Immature natural killer cell (primary cell): ENCODE measurements around the gene DDX53. TPM values are rescaled to one million over a fixed set of nuclear protein-coding genes. Genes with fewer than 3 reads are reported as not detected.

ENCODE experiments used
- DNase-seq, 3 donors: peaks; one replicate each; pipeline ENCODE4 v3.0.0; 2022; ENCODE audit warnings: mixed read lengths in 1 of 3
- H3K27ac Mint-ChIP-seq, 6 donors: one replicate each; pipeline ENCODE4 v1.8.0; 2020; ENCODE audit warnings: mixed read lengths in 6 of 6, mild to moderate bottlenecking in 5 of 6, inconsistent platforms in 4 of 6, moderate library complexity in 3 of 6
- H3K27me3 Mint-ChIP-seq, 3 donors: one replicate each; pipeline ENCODE4 v1.8.0; 2020 to 2021; ENCODE audit warnings: low read depth in 3 of 3, mild to moderate bottlenecking in 3 of 3, mixed read lengths in 3 of 3, moderate library complexity in 3 of 3, inconsistent platforms in 1 of 3
- H3K36me3 Mint-ChIP-seq, 3 donors: one replicate each; pipeline ENCODE4 v1.8.0; 2020; ENCODE audit warnings: mixed read lengths in 3 of 3, inconsistent platforms in 2 of 3, mild to moderate bottlenecking in 2 of 3
- H3K4me1 Mint-ChIP-seq, 2 donors: one replicate each; pipeline ENCODE4 v1.8.0; 2020; ENCODE audit warnings: inconsistent platforms in 2 of 2, mild to moderate bottlenecking in 2 of 2, mixed read lengths in 2 of 2, moderate library complexity in 1 of 2
- H3K4me3 Mint-ChIP-seq, 5 donors: one replicate each; pipeline ENCODE4 v1.8.0; 2020; ENCODE audit warnings: mild to moderate bottlenecking in 5 of 5, mixed read lengths in 5 of 5, inconsistent platforms in 3 of 5, moderate library complexity in 3 of 5
- H3K9me3 Mint-ChIP-seq, 6 donors: one replicate each; pipeline ENCODE4 v1.8.0; 2020; ENCODE audit warnings: mild to moderate bottlenecking in 6 of 6, mixed read lengths in 6 of 6, inconsistent platforms in 4 of 6, moderate library complexity in 3 of 6
- polyA plus RNA-seq, 3 donors: library from polyadenylated mRNA; unstranded; fragments of 300-500 nt; fragmentation: Illumina TruSeq; gene quantifications; one replicate each; pipeline ENCODE4 v1.2.3, GENCODE V29; 2021

DDX53 gene
- not detected for polyA plus RNA-seq

DNA sequence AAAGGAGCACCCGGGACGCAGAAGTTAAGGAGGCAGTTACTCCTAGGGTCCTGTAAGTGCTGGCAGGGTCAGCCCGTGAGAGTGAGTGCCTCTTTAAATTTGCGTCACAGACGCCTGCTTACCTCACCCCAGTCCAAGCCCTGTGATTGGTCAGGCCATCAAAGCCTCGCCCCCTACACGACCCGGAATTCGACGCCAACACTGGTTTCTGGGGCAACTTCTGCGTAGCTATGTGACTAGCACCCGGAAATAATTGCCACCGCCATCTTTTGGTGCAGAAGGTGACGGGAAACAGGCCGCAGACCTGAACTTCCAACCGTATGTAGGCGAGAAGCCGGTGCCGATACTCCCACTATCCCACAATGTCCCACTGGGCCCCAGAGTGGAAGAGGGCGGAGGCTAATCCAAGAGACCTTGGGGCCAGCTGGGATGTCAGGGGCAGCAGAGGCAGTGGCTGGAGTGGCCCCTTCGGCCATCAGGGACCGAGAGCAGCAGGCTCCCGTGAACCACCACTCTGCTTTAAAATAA lies at the start of gene DDX53:
TSS of gene DDX53 (plus strand) at position 265 of the 528 bp plus-strand sequence. CDS start at position 363, 98 bp downstream.
- no peaks in the 10 kb centered on the region for H3K36me3 Mint-ChIP-seq
- H3K4me1 Mint-ChIP-seq = no peaks in the 10 kb centered on the region
- H3K27me3 Mint-ChIP-seq = peaks cover 0 to 1% (median 0%) of the 10 kb centered on the region in 3 donors
- peaks cover 0 to 3% (median 0%) of the 10 kb centered on the region in 6 donors for H3K9me3 Mint-ChIP-seq
- DNase-seq = no peak
- H3K4me3 Mint-ChIP-seq = no peak within 1 kb of the TSS
- no peak within 1 kb of the TSS for H3K27ac Mint-ChIP-seq

DNA sequence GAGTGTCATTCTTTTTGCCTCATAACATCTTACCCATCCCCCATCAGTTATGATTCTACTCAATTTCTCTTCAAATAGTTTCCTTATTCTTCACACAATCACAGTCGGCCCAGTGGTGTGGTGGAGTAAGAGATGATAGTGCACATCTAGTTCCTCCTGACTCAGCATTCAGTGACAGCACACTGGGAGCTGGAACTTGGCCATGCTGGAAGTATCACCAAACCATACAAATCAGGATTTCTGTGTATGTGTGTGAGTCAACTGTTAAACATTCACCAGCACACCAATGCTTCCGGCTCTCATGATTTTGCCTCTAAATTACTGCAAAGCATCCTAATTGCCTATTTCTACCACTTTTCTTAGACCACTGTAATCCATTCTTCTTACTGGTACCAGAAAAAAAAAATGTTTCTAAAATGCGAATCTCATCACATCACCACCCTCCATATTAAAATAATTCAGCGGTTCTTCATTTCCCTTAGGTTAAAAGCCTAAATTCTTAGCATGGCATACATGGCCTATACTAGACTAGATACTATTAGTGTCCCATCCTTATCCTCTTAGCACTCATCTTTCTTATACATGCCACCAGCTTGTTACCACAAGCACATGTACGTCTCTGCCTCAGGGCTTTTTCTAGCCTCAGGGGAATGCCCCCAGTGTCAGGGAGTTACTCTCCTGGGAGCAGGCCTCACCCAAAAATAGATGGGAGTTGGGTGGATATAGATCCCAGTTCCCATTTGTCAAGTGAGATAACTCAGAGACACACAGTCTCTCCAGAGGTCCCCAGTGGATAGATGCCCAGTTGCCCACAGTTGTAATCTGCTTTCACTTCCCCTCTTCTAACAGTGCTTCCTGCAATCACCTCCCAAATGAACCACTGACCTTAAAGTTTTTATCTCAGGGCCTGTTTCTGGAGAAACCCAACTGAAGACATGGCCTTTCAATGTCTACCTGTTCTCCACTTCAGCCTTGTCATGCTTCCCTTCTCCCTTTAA lies 49.2 kb upstream of the DDX53 start:
- H3K27me3 Mint-ChIP-seq = peaks cover 0 to 6% (median 2%) of the 10 kb centered on the region in 3 donors
- DNase-seq = no peak
- peaks cover 0 to 8% (median 0%) of the 10 kb centered on the region in 6 donors for H3K9me3 Mint-ChIP-seq
- no peaks in the 10 kb centered on the region for H3K4me1 Mint-ChIP-seq
- no peak overlapping the region for H3K27ac Mint-ChIP-seq
- H3K4me3 Mint-ChIP-seq = no peak overlapping the region
- H3K36me3 Mint-ChIP-seq = no peaks in the 10 kb centered on the region

DNA sequence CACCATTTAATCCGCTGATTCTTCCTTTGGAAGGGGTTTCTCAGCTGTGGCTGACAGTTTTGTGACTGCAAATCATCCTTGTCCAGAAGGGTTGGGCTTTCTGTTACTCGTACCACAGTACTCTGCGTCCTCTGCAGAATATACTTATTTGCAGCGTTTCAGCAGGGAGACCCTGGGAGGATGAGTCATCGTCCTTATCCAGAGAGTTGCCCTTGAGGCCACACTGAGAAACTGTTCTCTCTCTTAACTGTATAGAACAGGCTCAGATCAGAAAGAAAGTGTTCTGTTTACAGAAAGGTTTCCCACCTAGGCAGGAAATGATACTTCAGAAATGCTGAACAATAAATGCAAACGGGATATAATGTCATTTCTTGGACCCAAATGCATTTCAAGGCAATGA lies 47.8 kb upstream of the DDX53 start:
- H3K27me3 Mint-ChIP-seq = peaks cover 0 to 6% (median 3%) of the 10 kb centered on the region in 3 donors
- H3K36me3 Mint-ChIP-seq = no peaks in the 10 kb centered on the region

DNA sequence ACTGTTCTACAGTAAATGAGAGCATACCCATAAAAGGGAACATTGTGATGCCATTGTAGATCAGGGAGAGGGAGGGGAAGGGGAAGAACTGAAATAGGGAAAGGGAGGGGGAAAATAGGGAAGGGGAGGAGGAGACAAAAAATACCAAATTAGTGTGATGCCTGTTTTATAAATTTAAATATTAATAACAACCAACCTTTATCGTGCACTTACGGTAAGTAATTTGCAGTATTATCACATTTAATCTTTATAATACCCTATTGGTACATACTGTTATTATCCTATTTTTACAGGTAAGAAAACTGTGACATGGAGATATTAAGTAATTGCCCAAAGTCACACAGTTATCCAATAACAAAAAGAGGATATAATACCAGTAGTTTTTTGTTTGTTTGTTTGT lies 41.5 kb upstream of the DDX53 start:
- Mint-ChIP-seq H3K27ac (no peak overlapping the region), H3K4me3 (no peak overlapping the region), H3K4me1 (no peaks in the 10 kb centered on the region), H3K36me3 (no peaks in the 10 kb centered on the region), H3K27me3 (peaks cover 0 to 1% (median 0%) of the 10 kb centered on the region in 3 donors), H3K9me3 (peaks cover 0 to 5% (median under 1%) of the 10 kb centered on the region in 6 donors)
- no peak for DNase-seq

More for the DNA sequence above, 47.8 kb upstream of the DDX53 start:
- H3K9me3 Mint-ChIP-seq = peaks cover 0 to 8% (median under 1%) of the 10 kb centered on the region in 6 donors
- no peak overlapping the region for H3K27ac Mint-ChIP-seq
- no peak overlapping the region for H3K4me3 Mint-ChIP-seq
- DNase-seq = no peak
- no peaks in the 10 kb centered on the region for H3K4me1 Mint-ChIP-seq

DNA sequence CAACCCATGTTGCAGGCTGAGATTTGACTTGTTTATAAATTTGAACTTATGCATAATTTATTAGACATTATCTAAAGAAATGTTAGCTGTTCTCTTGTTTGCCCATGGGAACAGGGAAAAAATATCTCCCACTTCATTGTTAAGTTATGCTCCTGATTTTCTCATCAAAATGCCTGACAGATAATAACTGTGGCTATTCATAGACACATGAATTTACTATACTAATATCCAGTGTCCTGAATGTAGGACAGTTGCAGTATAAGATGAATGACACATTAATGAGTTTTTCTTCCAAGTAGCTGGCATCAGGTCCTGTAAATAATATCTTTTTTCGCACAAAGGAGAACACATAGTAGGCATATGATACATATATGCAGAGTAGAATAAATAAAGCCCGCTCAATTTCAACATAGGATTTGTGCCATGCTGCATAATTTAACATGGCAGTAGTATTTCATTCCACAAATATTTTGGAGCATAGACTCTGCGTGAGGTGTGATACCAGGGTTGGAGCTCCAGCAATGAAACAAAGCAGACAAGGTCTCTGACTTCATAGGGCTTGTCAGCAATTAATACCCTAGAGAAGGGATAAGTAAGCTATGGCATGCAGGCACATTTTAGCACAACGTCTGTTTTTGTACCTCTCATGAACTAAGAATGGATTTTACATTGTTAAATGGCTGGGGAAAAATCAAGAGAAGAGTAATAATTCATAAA lies 40.4 kb upstream of the DDX53 start:
- Mint-ChIP-seq H3K27ac (no peak overlapping the region), H3K4me3 (no peak overlapping the region), H3K4me1 (no peaks in the 10 kb centered on the region), H3K27me3 (peaks cover 0 to 1% (median 0%) of the 10 kb centered on the region in 3 donors), H3K36me3 (no peaks in the 10 kb centered on the region), H3K9me3 (peaks cover 0 to 5% (median under 1%) of the 10 kb centered on the region in 6 donors)
- DNase-seq = no peak

DNA sequence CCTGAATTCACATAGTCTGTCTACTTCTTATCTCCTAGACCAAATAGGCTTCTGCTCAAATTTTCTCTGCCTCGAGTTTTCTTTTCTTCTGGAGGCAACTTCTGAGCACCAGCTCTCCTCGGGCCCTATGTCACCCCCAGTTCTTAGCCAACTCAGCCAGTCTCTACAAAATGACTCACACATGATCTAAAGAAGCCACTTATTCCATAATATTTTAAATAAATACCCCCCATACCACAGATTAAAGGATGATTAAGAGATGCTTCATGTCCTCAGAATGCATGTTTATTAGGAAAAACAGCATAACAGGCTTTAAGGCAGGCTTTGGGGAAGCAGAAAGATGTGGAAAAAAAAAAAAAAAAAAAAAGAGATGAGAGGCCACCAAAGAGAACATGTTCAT lies 36.6 kb upstream of the DDX53 start:
- no peaks in the 10 kb centered on the region for H3K4me1 Mint-ChIP-seq
- H3K4me3 Mint-ChIP-seq = no peak overlapping the region
- H3K36me3 Mint-ChIP-seq = no peaks in the 10 kb centered on the region
- DNase-seq = no peak
- no peak overlapping the region for H3K27ac Mint-ChIP-seq
- peaks cover 0 to 2% (median 0%) of the 10 kb centered on the region in 6 donors for H3K9me3 Mint-ChIP-seq
- H3K27me3 Mint-ChIP-seq = peaks cover 0 to 3% (median 0%) of the 10 kb centered on the region in 3 donors

DNA sequence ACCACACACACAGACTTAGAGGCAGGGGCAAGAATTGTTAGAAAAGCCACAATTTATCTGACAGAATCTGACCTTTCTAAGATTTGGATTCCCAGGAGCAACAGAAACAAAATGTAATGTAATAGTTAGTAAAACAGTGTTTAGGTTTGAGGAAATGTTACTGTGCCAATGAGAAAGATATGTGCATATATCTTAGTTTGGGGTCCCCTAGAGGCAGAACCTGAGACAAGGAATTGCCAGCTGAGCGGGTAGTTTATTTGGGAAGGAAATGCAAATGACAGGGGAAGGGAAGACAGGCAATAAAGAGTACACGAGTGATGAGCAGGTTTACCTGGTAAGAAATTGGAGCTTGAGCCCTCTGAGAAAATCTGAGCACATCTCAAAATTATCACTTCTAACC lies 31.3 kb upstream of the DDX53 start:
- peaks cover 0 to 3% (median 0%) of the 10 kb centered on the region in 3 donors for H3K27me3 Mint-ChIP-seq
- no peaks in the 10 kb centered on the region for H3K36me3 Mint-ChIP-seq
- DNase-seq = no peak
- H3K4me3 Mint-ChIP-seq = no peak overlapping the region
- no peak overlapping the region for H3K27ac Mint-ChIP-seq
- H3K9me3 Mint-ChIP-seq = peaks cover 0 to 5% (median 2%) of the 10 kb centered on the region in 6 donors
- no peaks in the 10 kb centered on the region for H3K4me1 Mint-ChIP-seq

DNA sequence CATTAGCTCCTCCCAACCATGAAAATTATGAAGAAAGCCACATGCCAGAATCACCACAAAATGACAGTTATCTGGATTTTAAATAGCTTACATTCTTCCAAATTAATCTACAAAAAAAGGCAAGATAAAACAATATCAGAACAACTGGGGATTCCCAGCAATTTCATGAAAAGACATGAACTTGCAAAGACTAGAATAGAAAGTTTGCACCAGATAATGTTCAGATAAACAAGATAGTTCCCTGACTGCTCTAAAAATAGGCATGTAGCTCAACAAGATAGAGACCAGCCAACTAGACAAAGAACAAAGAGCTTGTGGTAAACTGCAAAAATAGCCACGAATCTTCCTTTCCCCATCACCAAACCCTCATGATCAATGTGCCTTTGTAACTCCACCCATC lies 30.3 kb upstream of the DDX53 start:
- no peak overlapping the region for H3K27ac Mint-ChIP-seq
- no peak overlapping the region for H3K4me3 Mint-ChIP-seq
- H3K36me3 Mint-ChIP-seq = no peaks in the 10 kb centered on the region
- H3K4me1 Mint-ChIP-seq = no peaks in the 10 kb centered on the region
- peaks cover 0 to 3% (median 0%) of the 10 kb centered on the region in 3 donors for H3K27me3 Mint-ChIP-seq
- peaks cover 0 to 5% (median 2%) of the 10 kb centered on the region in 6 donors for H3K9me3 Mint-ChIP-seq
- no peak for DNase-seq

DNA sequence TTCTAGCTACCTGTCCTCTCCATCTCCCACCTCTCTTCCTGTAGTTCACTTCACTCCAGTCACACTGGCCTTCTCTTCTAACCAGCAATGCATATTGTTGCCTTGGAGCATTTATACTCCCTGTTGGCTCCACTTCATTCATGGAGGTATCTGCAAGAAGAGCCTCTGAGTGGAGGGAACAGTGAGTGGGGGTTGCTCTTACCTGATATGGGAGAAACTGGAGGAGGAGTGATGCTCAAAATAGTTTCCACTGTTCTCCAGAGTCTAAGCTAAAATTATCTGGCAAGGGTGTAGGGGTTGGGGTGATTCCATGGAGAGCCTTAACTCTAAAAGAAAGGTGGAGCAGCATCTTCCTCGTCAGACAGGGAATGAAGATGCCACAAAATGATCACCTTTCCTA lies 28.9 kb upstream of the DDX53 start:
- Mint-ChIP-seq H3K36me3 (no peaks in the 10 kb centered on the region), H3K9me3 (peaks cover 0 to 5% (median 2%) of the 10 kb centered on the region in 6 donors), H3K4me1 (no peaks in the 10 kb centered on the region), H3K27me3 (peaks cover 0 to 3% (median under 1%) of the 10 kb centered on the region in 3 donors), H3K27ac (no peak overlapping the region), H3K4me3 (no peak overlapping the region)
- no peak for DNase-seq

DNA sequence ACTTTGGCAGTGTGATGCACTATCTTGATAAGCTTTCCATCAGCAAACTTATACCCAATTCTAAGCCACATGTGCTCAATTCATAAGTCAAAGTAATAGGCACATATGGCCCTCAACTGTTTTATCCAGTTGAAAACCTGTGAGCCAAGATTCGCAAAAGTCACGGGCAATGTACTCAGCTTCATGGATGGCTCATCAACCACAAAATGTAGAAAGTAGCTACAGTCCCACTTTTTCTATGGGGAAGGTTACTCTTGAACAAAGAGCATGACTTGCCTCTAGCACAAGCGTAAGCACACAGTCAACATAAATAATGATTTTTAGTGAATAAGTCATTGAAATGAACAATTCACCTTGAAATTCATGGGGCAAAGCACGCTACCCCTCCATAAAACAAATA lies 25.1 kb upstream of the DDX53 start:
- Mint-ChIP-seq H3K4me3 (no peak overlapping the region), H3K27me3 (peaks cover 0 to 2% (median 0%) of the 10 kb centered on the region in 3 donors), H3K4me1 (no peaks in the 10 kb centered on the region), H3K27ac (no peak overlapping the region), H3K36me3 (no peaks in the 10 kb centered on the region), H3K9me3 (peaks cover 0 to 7% (median 3%) of the 10 kb centered on the region in 6 donors)
- no peak for DNase-seq

DNA sequence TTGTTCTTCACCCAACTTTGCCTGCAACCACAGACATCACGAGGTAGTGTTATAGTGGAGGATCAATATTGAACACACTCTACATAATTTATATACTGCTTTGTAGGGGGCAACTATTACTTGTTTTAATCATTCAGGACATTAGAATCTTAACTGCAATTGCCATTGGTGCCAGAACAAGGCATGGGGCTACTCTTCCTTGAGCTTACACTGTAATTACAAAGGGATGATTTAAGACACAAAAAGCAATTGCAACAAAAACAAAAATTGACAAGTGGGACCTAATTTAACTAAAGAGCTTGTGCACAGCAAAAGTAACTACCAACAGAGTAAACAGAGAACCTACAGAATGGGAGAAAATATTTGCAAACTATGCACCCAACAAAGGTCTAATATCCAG lies 24.0 kb upstream of the DDX53 start:
- Mint-ChIP-seq H3K27me3 (peaks cover 0 to 2% (median 0%) of the 10 kb centered on the region in 3 donors), H3K9me3 (peaks cover 0 to 5% (median 2%) of the 10 kb centered on the region in 6 donors), H3K36me3 (no peaks in the 10 kb centered on the region), H3K4me3 (no peak overlapping the region), H3K27ac (no peak overlapping the region), H3K4me1 (no peaks in the 10 kb centered on the region)
- DNase-seq = no peak

DNA sequence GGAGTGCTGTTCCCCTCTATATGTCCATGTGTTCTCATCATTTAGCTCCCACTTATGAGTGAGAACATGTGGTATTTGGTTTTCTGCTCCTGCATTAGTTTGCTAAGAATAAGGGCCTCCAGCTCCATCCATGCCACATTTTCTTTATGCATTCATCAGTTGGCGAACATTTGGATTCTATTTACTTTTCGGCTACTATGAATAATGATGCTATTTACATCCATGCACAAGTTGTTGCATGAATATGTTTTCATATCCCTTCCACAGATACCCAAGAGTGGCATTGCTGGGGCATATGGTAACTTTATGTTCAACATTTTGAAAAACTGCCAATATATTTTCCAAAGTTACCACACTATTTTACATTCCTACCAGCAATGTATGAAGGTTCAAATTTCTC lies 13.8 kb upstream of the DDX53 start:
- Mint-ChIP-seq H3K4me3 (no peak overlapping the region), H3K36me3 (no peaks in the 10 kb centered on the region), H3K9me3 (peaks cover 0 to 2% (median 0%) of the 10 kb centered on the region in 6 donors), H3K4me1 (no peaks in the 10 kb centered on the region), H3K27me3 (peaks cover 0 to 3% (median 3%) of the 10 kb centered on the region in 3 donors), H3K27ac (no peak overlapping the region)
- DNase-seq = no peak

DNA sequence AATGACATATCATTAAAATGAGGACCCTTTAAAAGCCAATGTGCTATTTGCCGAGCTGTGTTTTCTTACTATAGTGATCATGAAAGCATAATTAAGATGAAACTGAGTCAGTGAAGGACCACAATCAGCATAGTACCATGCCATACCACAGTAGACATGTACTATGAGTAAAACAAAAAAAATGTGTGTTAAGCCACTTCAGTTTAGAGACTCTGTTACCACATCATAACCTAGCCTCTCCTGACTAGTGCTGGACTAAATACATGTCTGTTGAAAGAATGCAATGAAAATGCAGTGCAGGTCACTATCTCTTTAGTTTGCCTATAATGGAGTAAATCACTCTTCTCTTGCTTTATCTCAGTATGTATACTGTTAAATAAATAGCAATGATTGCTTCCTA lies 12.3 kb upstream of the DDX53 start:
- no peak for DNase-seq
- Mint-ChIP-seq H3K4me1 (no peaks in the 10 kb centered on the region), H3K27me3 (peaks cover 0 to 3% (median 3%) of the 10 kb centered on the region in 3 donors), H3K36me3 (no peaks in the 10 kb centered on the region), H3K4me3 (no peak overlapping the region), H3K27ac (no peak overlapping the region), H3K9me3 (peaks cover 0 to 2% (median 0%) of the 10 kb centered on the region in 6 donors)
